ENCODE measurements around the gene CDCA8.

DNA sequence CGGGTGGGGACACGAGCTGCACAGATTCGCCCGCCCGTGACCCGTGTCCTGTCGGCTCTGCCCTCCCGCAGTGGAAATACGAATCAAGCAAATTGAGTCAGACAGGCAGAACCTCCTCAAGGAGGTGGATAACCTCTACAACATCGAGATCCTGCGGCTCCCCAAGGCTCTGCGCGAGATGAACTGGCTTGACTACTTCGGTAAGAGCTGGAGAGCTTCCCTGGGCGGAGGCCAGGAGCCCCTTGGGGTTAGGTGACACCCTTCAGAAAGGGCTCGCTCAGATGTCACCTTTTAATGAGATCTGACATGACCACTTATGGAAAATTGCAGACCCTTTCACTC, 489 bp downstream of the CDCA8 start:
- TF ChIP-seq POLR2AphosphoS5 (IDR thresholded peaks at IDR 0.05; ENCODE audit: low read depth, low read length) (no peak), POLR2A (IDR thresholded peaks at IDR 0.05; ENCODE audit: low read depth, low read length) (no peak), PAX5 (IDR thresholded peaks at IDR 0.05; ENCODE audit: insufficient read depth, low read length, severe bottlenecking) (no peak), SPI1 (IDR thresholded peaks at IDR 0.05; ENCODE audit: low read depth, low read length) (no peak), TAF1 (IDR thresholded peaks at IDR 0.05; ENCODE audit: low read depth, low read length) (no peak)

Data from GM12891 (cell line).